ENCODE measurements around the gene ZFPL1.

The ZFPL1 gene

GRCh38 chr11:65129649-65130441 lies 45.8 kb downstream of the ZFPL1 start:
- no peak for DNase-seq (ENCODE audit: low read depth in 2 of 2)

- DNase-seq (ENCODE audit: low read depth in 2 of 2) = no peak
These were observed 46.8 kb downstream of the ZFPL1 start for GRCh38 chr11:65130631-65131416.

- DNase-seq (ENCODE audit: low read depth in 2 of 2) = no peak
These were observed 47.4 kb downstream of the ZFPL1 start for GRCh38 chr11:65131417-65131776.

- DNase-seq (ENCODE audit: low read depth in 2 of 2) = no peak
These were observed 47.8 kb downstream of the ZFPL1 start for GRCh38 chr11:65131895-65132237.

GRCh38 chr11:65132238-65132987 lies 48.4 kb downstream of the ZFPL1 start:
- no peak for DNase-seq (ENCODE audit: low read depth in 2 of 2)

GRCh38 chr11:65132988-65133700 lies 49.1 kb downstream of the ZFPL1 start:
- DNase-seq (ENCODE audit: low read depth in 2 of 2) = no peak

- no peak for DNase-seq (ENCODE audit: low read depth in 2 of 2)
These were observed 49.7 kb downstream of the ZFPL1 start for GRCh38 chr11:65133724-65134123.

GRCh38 chr11:65134240-65134951 lies 50.4 kb downstream of the ZFPL1 start, which contains the start of gene SYVN1:
TSS of gene SYVN1 (minus strand) at chr11:65134519. CDS start at chr11:65133601, 918 bp downstream.
- DNase-seq (ENCODE audit: low read depth in 2 of 2) = peak; percentile 85 to 90

GRCh38 chr11:65134952-65135632 lies 51.1 kb downstream of the ZFPL1 start:
- DNase-seq (ENCODE audit: low read depth in 2 of 2) = peak; percentile 65 to 66

GRCh38 chr11:65135633-65136145 lies 51.7 kb downstream of the ZFPL1 start:
- DNase-seq (ENCODE audit: low read depth in 2 of 2) = no peak

- no peak for DNase-seq (ENCODE audit: low read depth in 2 of 2)
These were observed 52.6 kb downstream of the ZFPL1 start for GRCh38 chr11:65136515-65137096.
